Glutamatergic neuron (in vitro differentiated cells): Measurements from ENCODE around the gene ORAI3. TPM values are rescaled to one million over a fixed set of nuclear protein-coding genes. Genes with fewer than 3 reads are reported as not detected.

ENCODE experiments used
- DNase-seq: peaks from one replicate; pipeline ENCODE4 v3.0.0; 2022
- H3K27ac Mint-ChIP-seq: one replicate; pipeline ENCODE4 v1.8.0; 2020; ENCODE audit warnings: mild to moderate bottlenecking, mixed read lengths, inconsistent platforms; ENCODE audit not compliant: unreplicated experiment
- H3K27me3 Mint-ChIP-seq: one replicate; pipeline ENCODE4 v1.8.0; 2020; ENCODE audit warnings: mild to moderate bottlenecking, moderate library complexity, mixed read lengths, inconsistent platforms; ENCODE audit not compliant: unreplicated experiment
- H3K36me3 Mint-ChIP-seq: one replicate; pipeline ENCODE4 v1.8.0; 2020; ENCODE audit warnings: mild to moderate bottlenecking, mixed read lengths, inconsistent platforms; ENCODE audit not compliant: unreplicated experiment
- H3K4me1 Mint-ChIP-seq: one replicate; pipeline ENCODE4 v1.8.0; 2020; ENCODE audit warnings: mild to moderate bottlenecking, low read depth, mixed read lengths, inconsistent platforms; ENCODE audit not compliant: unreplicated experiment
- H3K4me3 Mint-ChIP-seq: one replicate; pipeline ENCODE4 v1.8.0; 2020; ENCODE audit warnings: mild to moderate bottlenecking, mixed read lengths, inconsistent platforms; ENCODE audit not compliant: unreplicated experiment
- H3K9me3 Mint-ChIP-seq: one replicate; pipeline ENCODE4 v1.8.0; 2020; ENCODE audit warnings: mild to moderate bottlenecking, moderate library complexity, mixed read lengths, inconsistent platforms; ENCODE audit not compliant: unreplicated experiment
- total RNA-seq: library from RNA; stranded (reverse); fragmentation: NEBNext Ultra II Directional; extraction: Animal tissue kit (Norgen Biotek cat#: 25700); gene quantifications from one replicate; pipeline ENCODE4 v1.2.1, GENCODE V29; 2021; ENCODE audit not compliant: unreplicated experiment
- TF ChIP-seq, protein P1 (sequence below): fragments of 200-600 bp; sonication (generic); IDR thresholded peaks from one replicate; pipeline ENCODE4 v1.5.0; 2021; ENCODE audit not compliant: partially characterized antibody, unreplicated experiment

ORAI3 gene
- total RNA-seq, 1 donor from 2014 or later: 5.1 TPM

DNA sequence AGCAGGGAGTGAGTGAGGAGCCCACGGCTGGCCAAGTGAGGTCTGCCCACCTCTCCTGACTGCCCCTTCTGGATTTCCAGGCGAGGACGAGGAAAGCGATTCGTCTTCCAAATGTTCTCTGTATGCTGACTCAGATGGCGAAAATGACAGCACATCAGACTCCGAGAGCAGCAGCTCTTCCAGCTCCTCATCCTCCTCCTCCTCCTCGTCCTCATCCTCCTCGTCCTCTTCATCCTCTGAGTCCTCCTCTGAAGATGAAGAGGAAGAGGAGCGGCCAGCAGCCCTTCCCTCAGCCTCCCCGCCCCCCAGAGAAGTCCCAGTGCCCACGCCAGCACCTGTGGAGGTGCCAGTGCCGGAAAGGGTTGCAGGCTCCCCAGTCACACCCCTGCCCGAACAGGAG is 22.4 kb downstream of the ORAI3 start:
- TF ChIP-seq, protein P1, sequence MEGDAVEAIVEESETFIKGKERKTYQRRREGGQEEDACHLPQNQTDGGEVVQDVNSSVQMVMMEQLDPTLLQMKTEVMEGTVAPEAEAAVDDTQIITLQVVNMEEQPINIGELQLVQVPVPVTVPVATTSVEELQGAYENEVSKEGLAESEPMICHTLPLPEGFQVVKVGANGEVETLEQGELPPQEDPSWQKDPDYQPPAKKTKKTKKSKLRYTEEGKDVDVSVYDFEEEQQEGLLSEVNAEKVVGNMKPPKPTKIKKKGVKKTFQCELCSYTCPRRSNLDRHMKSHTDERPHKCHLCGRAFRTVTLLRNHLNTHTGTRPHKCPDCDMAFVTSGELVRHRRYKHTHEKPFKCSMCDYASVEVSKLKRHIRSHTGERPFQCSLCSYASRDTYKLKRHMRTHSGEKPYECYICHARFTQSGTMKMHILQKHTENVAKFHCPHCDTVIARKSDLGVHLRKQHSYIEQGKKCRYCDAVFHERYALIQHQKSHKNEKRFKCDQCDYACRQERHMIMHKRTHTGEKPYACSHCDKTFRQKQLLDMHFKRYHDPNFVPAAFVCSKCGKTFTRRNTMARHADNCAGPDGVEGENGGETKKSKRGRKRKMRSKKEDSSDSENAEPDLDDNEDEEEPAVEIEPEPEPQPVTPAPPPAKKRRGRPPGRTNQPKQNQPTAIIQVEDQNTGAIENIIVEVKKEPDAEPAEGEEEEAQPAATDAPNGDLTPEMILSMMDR: no peak
- Mint-ChIP-seq H3K27me3 (peaks cover 10% of the 10 kb centered on the region), H3K4me3 (no peak overlapping the region), H3K27ac (no peak overlapping the region), H3K4me1 (no peaks in the 10 kb centered on the region), H3K36me3 (peaks cover 13% of the 10 kb centered on the region), H3K9me3 (peaks cover 7% of the 10 kb centered on the region)
- DNase-seq: no peak

DNA sequence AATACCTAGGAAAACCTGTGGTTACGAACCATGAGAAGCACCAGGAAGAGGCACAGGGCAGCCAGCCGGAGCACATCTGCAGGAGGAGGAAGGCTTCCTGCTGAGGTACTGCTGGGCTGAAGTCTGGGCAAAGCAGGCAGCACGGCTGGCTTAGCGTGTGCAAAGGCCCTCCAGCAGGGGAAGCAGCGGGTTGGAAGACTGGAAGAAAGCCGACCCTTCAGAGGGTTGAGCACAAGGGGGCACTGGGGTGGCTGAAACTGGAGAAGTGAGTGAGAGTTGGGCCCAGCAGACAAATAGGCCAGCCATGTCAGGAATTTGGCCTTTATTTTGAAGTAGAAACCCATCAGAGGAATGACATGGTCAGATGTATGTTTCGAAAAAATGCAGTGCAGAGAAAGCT is 24.0 kb downstream of the ORAI3 start:
- Mint-ChIP-seq H3K4me3 (peak overlapping the region; percentile 21), H3K4me1 (no peaks in the 10 kb centered on the region), H3K27me3 (peaks cover 8% of the 10 kb centered on the region), H3K36me3 (peaks cover 13% of the 10 kb centered on the region), H3K27ac (no peak overlapping the region), H3K9me3 (peaks cover 4% of the 10 kb centered on the region)
- TF ChIP-seq, protein P1: no peak
- DNase-seq: no peak

DNA sequence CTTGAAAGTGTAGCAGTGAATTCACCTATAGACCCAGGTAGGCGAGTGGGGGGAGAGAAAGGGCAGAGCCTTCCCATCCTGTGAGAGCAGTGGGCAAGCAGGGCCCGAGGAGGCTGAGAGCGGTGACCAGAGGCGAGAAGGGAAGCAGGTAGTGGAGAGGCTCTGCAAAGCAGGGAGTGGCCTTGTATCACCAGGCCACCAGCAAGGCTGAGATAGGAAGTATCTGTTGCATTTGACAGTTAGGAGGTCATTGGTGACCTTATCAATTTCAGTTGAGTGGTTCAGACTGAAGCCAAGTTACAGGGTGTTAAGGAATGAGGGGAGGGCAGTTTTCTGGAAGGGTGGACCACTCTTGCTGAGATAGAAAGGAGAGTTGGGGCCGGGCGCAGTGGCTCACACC is 25.5 kb downstream of the ORAI3 start:
- H3K36me3 Mint-ChIP-seq: peaks cover 13% of the 10 kb centered on the region

DNA sequence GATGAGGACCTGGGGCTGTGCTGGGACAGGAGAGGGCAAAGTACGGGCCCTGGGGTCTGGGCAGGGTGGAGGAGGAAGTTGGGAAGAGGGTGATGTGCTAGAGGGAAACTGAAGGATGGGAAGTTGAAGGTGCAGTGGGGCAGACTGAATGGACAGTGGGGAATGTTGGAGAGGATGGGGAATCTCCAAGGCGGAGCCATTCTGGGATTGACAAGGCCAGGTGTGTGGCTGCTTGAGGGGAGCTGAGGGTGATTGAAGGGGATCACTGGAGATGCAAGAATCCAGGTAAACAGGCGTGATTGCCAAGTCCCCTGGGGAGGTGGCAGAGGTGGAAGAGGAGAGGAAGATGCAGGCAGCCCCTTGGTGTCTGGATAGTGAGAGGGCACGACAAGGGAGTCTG is 27.6 kb downstream of the ORAI3 start:
- no peak for DNase-seq
- H3K36me3 Mint-ChIP-seq: peaks cover 5% of the 10 kb centered on the region
- peaks cover 6% of the 10 kb centered on the region for H3K9me3 Mint-ChIP-seq
- no peaks in the 10 kb centered on the region for H3K4me1 Mint-ChIP-seq
- no peak overlapping the region for H3K27ac Mint-ChIP-seq
- H3K4me3 Mint-ChIP-seq: no peak overlapping the region
- H3K27me3 Mint-ChIP-seq: peaks cover 12% of the 10 kb centered on the region
- TF ChIP-seq, protein P1: no peak

More for the DNA sequence above, 25.5 kb downstream of the ORAI3 start:
- TF ChIP-seq, protein P1: no peak
- H3K4me1 Mint-ChIP-seq: no peaks in the 10 kb centered on the region
- H3K27ac Mint-ChIP-seq: no peak overlapping the region
- peaks cover 5% of the 10 kb centered on the region for H3K9me3 Mint-ChIP-seq
- H3K4me3 Mint-ChIP-seq: no peak overlapping the region
- peaks cover 12% of the 10 kb centered on the region for H3K27me3 Mint-ChIP-seq
- no peak for DNase-seq

DNA sequence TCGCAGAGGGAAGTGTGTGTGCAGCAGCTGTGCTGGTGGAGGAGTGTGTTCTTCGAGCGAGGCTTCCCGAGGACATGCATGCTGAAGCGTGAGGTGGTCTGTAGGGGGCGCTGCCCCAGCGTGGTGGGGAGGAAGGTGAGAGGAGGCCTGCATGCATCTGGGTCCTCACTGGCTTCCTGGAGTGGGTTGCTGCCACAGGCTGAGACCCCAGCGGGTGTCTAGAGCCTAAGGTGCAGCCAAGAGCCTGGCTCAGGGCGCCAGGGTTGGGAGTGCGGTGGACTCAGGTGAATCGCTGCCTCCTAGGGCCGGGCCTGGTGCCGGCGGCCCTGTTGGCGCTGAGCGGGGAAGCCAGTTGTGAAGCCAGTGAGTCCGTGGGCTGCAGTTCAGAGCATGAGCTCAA is 28.6 kb downstream of the ORAI3 start:
- TF ChIP-seq, protein P1: peak; percentile 61
- Mint-ChIP-seq H3K4me3 (no peak overlapping the region), H3K27me3 (peaks cover 12% of the 10 kb centered on the region), H3K27ac (peak overlapping the region; percentile 43), H3K36me3 (peaks cover 6% of the 10 kb centered on the region), H3K4me1 (no peaks in the 10 kb centered on the region), H3K9me3 (peaks cover 8% of the 10 kb centered on the region)
- DNase-seq: peak; percentile 69
